Activated naive CD4-positive, alpha-beta T cell treated with Interleukin-2 at 50 U/mL for 16 hours (primary cell): ENCODE results near the gene ELOA.
"Not testable (repeated sequence)": the region's sequence is repeated elsewhere in the genome, so short reads cannot be mapped to it uniquely, and the experiment has no call there.

Source experiments
- DNase-seq: peaks from one replicate; pipeline ENCODE4 v3.0.0-alpha.2; 2020

The ELOA gene

DNA sequence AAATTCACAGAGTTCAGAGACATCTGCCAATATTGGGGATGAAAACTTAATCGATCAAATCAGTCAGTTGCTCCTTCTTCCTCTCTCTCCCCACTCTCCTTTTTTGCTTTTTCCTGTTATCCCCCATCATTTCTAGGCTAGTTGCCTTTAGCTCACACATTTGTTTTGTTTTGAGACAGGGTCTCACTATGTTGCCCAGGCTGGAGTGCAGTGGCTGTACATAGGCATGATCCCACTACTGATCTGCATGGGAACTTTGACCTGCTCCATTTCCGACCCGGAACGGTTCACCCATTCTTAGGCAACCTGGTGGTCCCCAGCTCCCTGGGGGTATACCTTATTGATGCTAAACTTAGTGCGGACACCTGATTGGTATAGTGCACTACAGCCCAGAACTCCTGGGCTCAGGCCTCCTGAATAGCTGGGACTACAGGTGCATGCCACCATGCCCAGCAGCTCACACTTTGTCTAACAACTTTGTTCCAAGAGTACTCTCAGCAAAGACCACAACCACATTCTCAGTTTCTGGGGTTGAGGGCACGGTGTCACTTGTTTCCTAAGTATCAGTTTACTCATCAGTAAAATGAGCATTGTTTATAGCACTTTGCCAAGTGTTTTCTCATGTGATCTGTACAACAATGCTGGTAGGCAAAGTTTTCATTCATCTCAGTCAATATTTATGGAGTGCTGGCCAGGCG is 6.7 kb upstream of the ELOA start:
- DNase-seq: no peak

GRCh38 chr1:23741609-23742008 is 1.7 kb upstream of the ELOA start:
- no peak for DNase-seq

DNA sequence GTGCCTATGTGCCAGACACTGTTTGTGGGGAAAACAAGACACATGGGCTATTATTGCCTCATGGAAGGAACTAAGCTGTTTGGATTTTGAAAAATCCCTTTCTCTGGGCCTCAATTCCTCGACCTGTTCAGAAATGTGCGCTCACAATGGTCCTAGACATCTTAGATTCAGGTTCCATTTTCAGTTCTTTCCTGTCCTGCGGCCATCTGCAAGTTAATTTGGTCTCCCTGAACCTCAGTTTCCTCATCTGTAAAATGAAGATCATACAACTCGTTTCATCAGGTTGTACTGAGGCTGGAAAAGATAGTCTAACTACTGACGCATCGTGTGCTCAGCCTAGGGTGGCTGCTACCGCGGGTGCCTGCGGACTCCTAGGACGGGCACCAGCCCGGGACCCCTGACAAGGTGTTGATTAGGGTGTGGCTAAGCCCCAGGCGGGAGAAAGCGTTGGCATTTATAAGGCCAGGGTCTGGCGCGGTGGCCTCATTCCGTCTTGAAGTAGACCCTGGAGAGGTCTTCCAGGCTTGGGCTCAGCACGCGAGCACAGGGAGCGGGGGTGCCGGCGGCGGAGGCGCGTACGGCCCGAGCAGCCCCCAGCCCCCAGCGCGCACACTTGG is 493 bp upstream of the ELOA start:
- DNase-seq: no peak

DNA sequence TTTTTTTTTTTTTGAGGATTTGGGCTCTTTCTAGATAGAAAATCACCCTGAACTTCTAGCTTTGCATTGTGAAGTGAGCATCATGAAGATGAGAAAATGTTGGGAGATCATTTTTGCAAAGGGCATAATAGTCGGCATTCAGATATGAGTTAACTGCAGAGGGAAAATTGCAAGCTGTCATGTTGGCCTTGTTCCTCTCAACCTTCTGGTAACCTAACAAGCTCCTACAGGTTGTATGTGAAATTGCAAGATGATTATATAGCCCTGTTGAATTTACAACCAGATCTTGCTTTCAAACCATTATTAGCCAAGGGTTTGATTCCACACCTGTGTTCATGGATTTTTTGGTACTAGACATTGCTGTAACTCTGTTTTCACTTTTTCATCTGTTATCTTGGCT is 2.2 kb downstream of the ELOA start:
- no peak for DNase-seq

- DNase-seq: no peak
Observed at GRCh38 chr1:23748016-23748415, 4.7 kb downstream of the ELOA start.

DNA sequence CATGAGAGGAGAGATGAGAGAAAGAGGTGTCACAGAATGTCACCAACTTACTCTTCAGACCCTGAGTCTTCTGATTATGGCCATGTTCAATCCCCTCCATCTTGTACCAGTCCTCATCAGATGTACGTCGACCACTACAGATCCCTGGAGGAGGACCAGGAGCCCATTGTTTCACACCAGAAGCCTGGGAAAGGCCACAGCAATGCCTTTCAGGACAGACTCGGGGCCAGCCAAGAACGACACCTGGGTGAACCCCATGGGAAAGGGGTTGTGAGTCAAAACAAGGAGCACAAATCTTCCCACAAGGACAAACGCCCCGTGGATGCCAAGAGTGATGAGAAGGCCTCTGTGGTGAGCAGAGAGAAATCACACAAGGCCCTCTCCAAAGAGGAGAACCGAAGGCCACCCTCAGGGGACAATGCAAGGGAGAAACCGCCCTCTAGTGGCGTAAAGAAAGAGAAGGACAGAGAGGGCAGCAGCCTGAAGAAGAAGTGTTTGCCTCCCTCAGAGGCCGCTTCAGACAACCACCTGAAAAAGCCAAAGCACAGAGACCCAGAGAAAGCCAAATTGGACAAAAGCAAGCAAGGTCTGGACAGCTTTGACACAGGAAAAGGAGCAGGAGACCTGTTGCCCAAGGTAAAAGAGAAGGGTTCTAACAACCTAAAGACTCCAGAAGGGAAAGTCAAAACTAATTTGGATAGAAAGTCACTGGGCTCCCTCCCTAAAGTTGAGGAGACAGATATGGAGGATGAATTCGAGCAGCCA is 8.0 kb downstream of the ELOA start:
- DNase-seq: peak; percentile 27

DNA sequence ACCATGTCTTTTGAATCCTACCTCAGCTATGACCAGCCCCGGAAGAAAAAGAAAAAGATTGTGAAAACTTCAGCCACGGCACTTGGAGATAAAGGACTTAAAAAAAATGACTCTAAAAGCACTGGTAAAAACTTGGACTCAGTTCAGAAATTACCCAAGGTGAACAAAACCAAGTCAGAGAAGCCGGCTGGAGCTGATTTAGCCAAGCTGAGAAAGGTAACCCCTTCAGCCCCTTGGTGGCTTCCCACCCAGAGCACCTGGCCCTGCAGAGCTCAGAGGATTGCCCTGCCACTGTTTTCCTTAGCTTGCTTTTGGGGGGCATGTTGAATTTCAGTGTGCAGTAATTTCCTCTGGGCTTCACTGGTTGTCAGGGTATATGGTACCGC is 8.5 kb downstream of the ELOA start:
- no peak for DNase-seq

DNA sequence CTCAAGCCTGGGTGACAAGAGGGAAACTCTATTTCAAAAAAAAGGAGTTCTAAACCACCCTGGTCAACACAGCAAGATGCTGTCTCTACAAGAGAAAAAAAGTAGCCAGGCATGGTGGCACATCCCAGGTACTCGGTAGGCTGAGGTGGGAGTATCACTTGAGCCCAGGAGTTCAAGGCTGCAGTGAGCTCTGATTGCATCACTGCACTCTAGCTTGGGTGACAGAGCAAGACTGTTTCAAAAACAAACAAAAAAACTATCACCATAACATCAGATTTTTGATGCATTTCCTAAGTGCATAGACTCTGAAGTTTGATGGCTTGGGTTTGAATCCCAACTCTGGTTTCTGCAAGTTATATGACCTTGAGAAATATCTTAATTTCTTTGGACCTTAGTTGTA is 9.6 kb downstream of the ELOA start:
- DNase-seq: no peak

GRCh38 chr1:23756676-23757075 is 13.4 kb downstream of the ELOA start:
- DNase-seq: no peak

DNA sequence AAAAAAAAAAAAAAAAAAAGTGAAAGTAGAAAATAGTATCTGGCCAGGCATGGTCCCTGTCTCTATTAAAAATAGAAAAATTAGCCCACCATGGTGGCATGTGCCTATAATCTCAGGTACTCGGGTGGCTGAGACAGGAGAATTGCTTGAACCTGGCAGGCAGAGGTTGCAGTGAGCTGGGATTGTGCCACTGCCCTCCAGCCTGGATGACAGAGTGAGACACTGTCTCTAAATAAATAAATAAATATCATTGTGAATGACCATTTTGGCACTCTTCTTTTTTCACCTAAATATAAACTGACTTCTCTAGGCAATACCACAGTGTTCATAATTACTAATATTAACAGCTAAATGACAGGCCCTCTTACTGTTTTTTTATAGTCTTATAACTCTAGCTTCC is 14.5 kb downstream of the ELOA start:
- DNase-seq: no peak

DNA sequence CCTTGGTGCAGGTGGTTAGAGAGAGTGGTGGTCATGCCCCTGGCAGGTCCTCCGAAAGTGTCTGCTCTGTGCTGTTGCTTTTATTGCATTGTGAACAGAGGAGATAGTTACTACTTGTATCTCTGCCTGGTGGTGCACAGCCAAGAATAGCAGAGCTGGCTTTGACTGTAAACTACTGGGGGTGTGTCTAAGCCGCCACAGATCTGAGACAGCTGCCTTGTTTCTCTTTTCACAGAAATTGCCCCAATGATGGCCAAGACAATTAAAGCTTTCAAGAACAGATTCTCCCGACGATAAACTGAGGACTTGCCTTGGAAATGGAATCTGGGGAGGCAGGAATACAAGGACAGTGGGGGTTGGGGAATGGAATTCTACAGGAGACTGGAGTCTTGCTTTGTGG is 16.0 kb downstream of the ELOA start:
- DNase-seq: no peak

DNA sequence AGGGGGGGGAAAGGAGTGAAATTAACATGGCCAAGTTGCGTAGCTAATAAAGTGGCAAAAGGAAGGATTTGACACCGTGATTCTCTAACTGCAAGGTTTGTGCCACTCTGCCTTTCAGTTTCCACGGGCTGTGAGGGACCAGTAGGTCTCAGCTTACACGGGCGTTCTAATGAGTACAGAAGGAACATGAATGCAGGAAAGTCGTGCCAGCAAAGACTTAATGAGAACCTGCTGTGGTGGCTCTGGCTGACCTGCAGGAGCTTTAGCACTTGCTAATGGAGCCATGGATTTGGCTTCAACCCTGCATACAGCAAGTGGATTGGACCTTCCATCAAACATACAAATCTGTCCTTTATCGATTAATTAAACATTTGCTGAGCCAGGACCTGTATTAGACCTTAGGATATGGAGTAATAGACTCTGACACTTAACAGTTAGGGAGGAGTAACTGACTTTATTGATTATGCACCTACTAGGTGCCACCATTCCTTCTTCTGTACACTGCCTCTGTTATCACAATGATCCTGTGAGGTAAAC is 19.8 kb downstream of the ELOA start:
- DNase-seq: no peak

DNA sequence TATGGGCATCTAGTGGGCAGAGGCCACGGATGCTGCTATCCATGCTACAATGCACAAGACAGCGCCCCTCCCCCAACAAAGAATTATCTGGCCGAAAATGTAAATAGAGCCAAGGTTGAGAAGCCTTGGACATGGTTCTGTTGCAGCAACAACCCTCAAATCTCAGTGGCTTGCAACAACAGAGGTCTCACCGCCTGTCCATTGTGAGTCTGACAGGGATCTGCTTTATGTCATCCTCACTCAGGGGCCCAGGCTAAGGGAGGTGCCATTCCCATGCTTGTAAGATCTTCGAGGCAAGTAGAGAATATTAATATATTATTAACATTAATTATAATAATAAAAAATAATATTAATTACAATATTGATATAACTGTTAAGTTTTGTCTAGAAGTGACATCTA is 25.5 kb downstream of the ELOA start:
- no peak for DNase-seq

DNA sequence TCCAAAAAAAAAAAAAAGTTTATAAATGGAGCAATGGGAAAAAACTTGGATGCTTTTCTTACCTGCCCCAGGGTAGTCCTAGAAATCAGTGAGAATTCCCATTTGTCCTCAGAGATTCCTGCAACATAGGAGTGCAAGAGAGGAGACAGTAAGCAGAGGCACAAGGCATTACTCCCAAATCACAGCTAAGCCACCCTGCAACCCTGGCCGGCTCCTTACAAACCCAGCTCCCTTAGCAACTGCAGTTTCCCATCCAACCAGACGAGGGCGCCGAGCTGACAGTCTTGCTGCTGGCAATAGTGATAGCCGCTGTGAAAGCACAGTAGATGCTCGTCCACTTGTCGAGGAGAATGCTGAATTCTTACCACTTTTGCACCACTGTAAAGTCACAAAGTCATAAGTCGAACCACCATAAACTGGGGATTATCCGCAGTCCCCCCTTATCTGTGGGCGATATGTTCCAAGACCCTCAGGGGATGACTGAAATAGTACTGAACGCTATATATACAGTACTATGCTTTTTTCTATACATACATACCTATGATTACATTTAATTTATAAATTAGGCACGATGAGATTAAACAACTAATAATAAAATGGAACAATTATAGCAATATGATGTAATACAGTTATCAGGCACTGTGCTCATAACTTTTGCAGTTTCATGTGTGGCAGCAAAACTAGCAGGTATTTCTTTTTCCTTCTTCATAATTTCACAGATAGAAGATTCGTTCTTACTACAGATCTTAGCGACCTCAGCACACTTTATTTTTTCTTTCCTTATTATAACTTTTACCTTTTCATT is 29.0 kb downstream of the ELOA start:
- DNase-seq: peak; percentile 88

DNA sequence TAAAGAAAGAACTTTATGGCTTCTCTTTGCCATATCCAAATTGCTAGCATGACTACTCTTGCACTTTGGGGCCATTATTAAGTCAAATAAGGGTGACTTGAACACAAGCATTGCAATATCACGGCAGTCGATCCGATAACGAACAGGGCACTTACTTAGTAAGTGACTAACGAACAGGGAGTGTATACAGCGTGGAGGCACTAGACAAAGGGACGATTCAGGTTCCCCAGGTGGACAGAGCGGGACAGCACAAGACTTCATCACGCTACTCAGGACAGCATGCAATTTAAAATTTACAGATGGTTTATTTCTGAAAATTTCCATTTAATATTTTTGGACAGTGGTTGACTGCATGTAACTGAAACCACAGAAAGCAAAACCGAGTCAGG is 29.6 kb downstream of the ELOA start:
- DNase-seq: no peak

DNA sequence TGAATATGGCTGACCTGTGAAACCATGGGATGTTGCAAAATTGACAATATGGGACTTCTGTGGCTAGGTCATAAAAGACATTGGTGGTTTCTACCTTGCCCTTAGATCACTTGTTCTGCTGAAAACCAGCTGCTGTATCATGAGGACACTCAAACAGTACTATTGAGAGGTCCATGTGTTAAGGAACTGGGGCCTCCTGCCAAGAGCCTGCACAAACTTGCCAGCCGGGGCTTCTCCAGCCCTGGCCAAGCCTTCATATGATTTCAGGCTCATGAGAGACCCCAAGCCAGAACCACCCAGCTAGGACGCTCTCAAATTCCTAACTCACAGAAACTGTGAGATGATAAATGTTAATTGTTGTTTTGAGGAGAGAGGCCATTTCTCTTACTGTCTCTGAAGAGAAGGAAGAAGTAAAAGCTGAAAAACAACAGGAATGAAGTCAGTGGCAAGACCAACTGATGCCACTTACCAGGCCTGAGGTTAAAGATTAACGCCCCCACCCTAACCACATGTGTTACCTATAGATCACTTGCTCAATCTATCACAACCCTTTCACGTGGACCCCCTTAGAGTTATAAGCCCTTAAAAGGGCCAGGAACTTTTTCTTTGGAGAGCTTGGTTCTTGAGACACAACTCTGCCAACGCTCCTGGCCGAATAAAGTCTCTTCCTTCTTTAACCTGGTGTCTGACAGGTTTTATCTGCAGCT is 31.1 kb downstream of the ELOA start:
- no peak for DNase-seq

DNA sequence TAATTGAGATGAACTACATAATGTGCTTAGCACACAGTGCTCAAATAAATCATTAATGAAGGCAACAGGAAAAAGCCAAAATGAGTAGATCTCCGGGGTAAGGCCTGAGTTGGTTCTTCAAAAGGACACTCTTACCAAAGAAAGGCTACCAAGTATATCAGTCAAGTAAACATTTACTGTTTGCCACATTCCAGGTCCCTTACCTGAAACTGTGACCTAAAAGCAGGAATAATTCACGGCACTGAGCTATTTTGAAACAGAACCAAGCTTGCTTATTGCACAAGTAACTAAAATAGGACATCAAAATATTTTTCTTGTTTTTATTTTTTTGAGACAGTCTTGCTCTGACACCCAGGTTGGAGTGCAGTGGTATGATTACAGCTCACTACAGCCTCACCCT is 32.9 kb downstream of the ELOA start:
- DNase-seq: no peak

- DNase-seq: peak; percentile 81
Observed at GRCh38 chr1:23777979-23778814, 34.9 kb downstream of the ELOA start, which contains the start of gene PITHD1. PITHD1 (plus strand) TSS chr1:23778418; CDS start chr1:23778516, 98 bp downstream.

GRCh38 chr1:23779826-23780371 is 36.6 kb downstream of the ELOA start:
- DNase-seq: no peak

- not testable (repeated sequence) for DNase-seq
Observed at GRCh38 chr1:23783141-23783540, 39.9 kb downstream of the ELOA start.

GRCh38 chr1:23784846-23785245 is 41.6 kb downstream of the ELOA start:
- DNase-seq: no peak
